ENCODE data around the gene LATS2. TPM values are rescaled to one million over a fixed set of nuclear protein-coding genes. Genes with fewer than 3 reads are reported as not detected.

LATS2 gene
- total RNA-seq, 4 donors from 2014 or later, result 3.7 to 9.9 (median 6.5) TPM

DNA sequence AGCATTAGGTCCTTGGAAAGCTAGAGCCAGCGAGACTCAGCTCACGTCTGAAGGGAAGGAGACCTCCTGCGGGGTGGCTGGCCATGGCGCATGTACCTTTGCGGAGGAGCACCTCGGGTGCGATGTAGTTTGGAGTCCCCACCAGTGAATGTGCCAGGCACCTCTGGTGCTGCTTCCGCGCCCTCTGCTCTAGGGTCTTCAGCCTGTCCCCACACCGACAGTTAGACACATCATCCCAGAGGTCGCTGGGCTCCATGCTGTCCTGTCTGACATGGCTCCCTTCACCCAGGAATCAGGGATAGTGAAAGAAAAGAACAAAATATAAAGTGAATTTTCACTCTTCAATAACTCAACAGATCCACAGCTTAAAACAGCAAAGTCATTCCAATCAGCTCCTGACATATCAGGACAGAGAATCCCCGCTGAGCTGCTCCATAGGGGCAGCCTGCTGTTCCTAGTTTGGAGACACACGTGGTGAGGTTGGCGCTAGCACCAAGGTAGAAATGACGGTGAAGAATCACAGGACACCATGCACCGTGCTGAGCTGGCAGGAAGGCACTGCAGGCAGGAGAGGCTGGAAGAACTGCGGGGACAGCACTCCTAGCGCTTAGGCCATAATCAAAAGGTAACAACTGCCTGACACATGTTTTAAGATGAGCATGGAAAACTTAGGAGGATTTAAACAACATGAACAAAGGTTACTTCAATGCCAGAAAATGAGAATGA, 79.9 kb downstream of the LATS2 start:
- H3K27ac ChIP-seq, result no peak overlapping the region
- TF ChIP-seq, protein P1, sequence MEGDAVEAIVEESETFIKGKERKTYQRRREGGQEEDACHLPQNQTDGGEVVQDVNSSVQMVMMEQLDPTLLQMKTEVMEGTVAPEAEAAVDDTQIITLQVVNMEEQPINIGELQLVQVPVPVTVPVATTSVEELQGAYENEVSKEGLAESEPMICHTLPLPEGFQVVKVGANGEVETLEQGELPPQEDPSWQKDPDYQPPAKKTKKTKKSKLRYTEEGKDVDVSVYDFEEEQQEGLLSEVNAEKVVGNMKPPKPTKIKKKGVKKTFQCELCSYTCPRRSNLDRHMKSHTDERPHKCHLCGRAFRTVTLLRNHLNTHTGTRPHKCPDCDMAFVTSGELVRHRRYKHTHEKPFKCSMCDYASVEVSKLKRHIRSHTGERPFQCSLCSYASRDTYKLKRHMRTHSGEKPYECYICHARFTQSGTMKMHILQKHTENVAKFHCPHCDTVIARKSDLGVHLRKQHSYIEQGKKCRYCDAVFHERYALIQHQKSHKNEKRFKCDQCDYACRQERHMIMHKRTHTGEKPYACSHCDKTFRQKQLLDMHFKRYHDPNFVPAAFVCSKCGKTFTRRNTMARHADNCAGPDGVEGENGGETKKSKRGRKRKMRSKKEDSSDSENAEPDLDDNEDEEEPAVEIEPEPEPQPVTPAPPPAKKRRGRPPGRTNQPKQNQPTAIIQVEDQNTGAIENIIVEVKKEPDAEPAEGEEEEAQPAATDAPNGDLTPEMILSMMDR (IDR thresholded peaks at IDR 0.05), result no peak
- no peak for TF ChIP-seq POLR2A (IDR thresholded peaks at IDR 0.05)
- H3K27me3 ChIP-seq, result no peaks in the 10 kb centered on the region
- peaks cover 0 to 37% (median 0%) of the 10 kb centered on the region in 3 donors for H3K36me3 ChIP-seq
- DNase-seq, result peak in 1 of 3 donors; percentile 22
- H3K9me3 ChIP-seq, result no peaks in the 10 kb centered on the region
- H3K4me1 ChIP-seq, result no peaks in the 10 kb centered on the region
- H3K4me3 ChIP-seq, result no peak overlapping the region

DNA sequence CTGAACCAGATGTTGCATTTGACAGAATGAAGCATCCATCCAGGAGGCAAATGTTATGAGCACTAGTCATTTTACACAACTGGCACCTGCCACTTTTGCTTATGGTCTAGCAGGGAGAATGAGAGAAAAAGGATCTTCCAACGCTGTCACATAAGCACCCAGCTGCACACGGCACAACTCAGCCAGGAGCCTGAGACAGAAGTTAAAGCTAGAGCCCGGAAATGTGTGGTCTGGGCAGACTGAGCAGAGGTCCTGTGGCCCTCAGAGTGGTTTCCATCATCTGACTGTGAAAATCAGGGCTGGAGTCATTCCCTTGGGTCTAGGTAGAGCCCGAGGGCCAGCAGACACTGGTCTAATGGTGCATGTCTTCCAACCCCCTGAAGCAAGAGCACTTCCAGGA, 80.5 kb downstream of the LATS2 start:
- TF ChIP-seq POLR2A (IDR thresholded peaks at IDR 0.05), result no peak
- TF ChIP-seq, protein P1 (IDR thresholded peaks at IDR 0.05), result no peak
- no peaks in the 10 kb centered on the region for H3K27me3 ChIP-seq
- no peak overlapping the region for H3K27ac ChIP-seq
- peaks cover 0 to 37% (median 0%) of the 10 kb centered on the region in 3 donors for H3K36me3 ChIP-seq
- H3K4me3 ChIP-seq, result no peak overlapping the region
- no peak for DNase-seq
- H3K9me3 ChIP-seq, result no peaks in the 10 kb centered on the region
- H3K4me1 ChIP-seq, result no peaks in the 10 kb centered on the region

DNA sequence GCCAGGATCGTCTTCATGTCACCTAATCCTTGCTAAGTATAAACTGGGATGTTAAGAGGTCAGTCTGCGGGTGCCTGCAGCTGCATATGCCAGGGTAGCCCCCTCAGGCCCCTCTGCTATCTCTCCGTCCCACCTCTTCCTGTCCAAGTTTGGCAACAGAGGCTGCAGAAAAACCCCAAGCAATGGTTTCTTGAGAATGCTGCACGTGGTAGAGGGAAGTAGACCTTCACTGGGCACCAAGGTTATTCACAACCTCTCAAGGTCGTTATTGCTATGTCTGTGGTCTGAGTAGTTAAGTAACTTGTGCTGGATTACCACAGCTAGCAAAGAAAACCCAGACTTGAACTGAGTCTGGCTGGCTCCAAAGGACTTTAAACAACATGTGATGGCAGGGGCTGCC, 81.0 kb downstream of the LATS2 start:
- H3K36me3 ChIP-seq, result peaks cover 0 to 39% (median 0%) of the 10 kb centered on the region in 3 donors
- DNase-seq, result no peak
- H3K27me3 ChIP-seq, result no peaks in the 10 kb centered on the region
- TF ChIP-seq, protein P1 (IDR thresholded peaks at IDR 0.05), result no peak
- no peak for TF ChIP-seq POLR2A (IDR thresholded peaks at IDR 0.05)
- no peak overlapping the region for H3K4me3 ChIP-seq
- no peaks in the 10 kb centered on the region for H3K9me3 ChIP-seq
- H3K27ac ChIP-seq, result no peak overlapping the region
- no peaks in the 10 kb centered on the region for H3K4me1 ChIP-seq

DNA sequence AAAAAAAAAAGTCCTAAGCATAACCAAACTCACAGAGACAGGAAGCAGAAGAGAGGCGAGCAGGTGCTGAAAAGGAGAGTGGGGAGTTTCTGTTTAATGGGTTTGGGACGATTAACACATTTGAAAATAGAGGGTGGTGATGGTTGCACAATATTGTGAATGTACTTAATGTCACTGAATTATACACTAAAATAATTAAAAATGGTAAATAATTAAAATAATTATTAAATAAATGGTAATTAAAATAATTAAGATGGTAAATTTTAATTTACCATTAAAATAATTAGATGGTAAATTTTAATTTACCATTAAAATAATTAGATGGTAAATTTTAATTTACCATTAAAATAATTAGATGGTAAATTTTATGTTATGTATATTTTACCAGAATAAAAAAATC, 84.0 kb downstream of the LATS2 start:
- no peak for DNase-seq

DNA sequence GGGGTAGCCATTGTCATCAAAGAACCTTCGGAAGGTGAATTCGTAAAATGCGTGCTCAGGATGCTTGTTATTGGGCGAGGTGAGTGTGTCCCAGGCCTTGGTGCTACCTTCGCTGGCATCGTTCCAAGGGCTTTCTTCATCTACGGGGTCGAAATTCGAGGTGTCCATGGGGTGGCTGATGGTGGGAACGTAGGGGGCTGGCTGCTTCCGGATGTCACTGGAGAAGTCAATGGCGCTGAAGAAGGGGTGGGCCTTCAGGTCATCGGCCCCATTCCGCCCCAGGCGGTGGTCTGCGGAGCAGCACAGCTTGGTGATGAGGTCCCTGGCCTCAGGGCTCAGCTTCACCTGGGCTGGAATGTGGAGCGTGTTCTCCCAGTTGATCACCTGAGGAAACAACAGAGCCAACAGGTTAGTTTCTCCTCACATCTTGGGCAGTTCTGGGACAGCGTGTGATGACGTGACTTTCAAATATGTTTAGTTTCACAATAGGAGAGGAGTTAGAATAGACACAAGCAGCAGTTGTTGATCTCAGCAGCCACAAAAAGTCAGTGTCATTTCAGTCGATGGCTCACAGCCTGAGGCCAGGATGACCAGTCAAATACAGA, 86.3 kb downstream of the LATS2 start:
- no peak overlapping the region for H3K4me3 ChIP-seq
- H3K27me3 ChIP-seq, result no peaks in the 10 kb centered on the region
- H3K36me3 ChIP-seq, result peaks cover 0 to 21% (median 0%) of the 10 kb centered on the region in 3 donors
- no peaks in the 10 kb centered on the region for H3K4me1 ChIP-seq
- no peaks in the 10 kb centered on the region for H3K9me3 ChIP-seq
- TF ChIP-seq, protein P1 (IDR thresholded peaks at IDR 0.05), result no peak
- TF ChIP-seq POLR2A (IDR thresholded peaks at IDR 0.05), result no peak
- peak in 1 of 3 donors; percentile 40 for DNase-seq
- H3K27ac ChIP-seq, result no peak overlapping the region

More for the DNA sequence above, 84.0 kb downstream of the LATS2 start:
- no peak overlapping the region for H3K27ac ChIP-seq
- no peak for TF ChIP-seq POLR2A (IDR thresholded peaks at IDR 0.05)
- TF ChIP-seq, protein P1 (IDR thresholded peaks at IDR 0.05), result no peak
- H3K4me1 ChIP-seq, result no peaks in the 10 kb centered on the region
- H3K4me3 ChIP-seq, result no peak overlapping the region
- H3K9me3 ChIP-seq, result no peaks in the 10 kb centered on the region
- H3K27me3 ChIP-seq, result no peaks in the 10 kb centered on the region
- H3K36me3 ChIP-seq, result peaks cover 0 to 42% (median 0%) of the 10 kb centered on the region in 3 donors

Data from Peyer's patch (tissue), 4 donors.